ENCODE measurements around the gene INAFM2.

Gene INAFM2

GRCh38 chr15:40330368-40330836 is 6.9 kb downstream of the INAFM2 start:
- DNase-seq = no peak

GRCh38 chr15:40331026-40331425 is 7.5 kb downstream of the INAFM2 start:
- no peak for DNase-seq

GRCh38 chr15:40331637-40332036 is 8.1 kb downstream of the INAFM2 start:
- no peak for DNase-seq

- DNase-seq = no peak
Measured at GRCh38 chr15:40332113-40332781, 8.8 kb downstream of the INAFM2 start.

GRCh38 chr15:40333922-40334492 is 10.5 kb downstream of the INAFM2 start:
- DNase-seq = no peak

GRCh38 chr15:40334541-40334940 is 11.0 kb downstream of the INAFM2 start:
- DNase-seq = no peak

GRCh38 chr15:40334941-40335795 is 11.7 kb downstream of the INAFM2 start:
- DNase-seq = no peak

GRCh38 chr15:40335938-40336743 is 12.6 kb downstream of the INAFM2 start:
- no peak for DNase-seq

GRCh38 chr15:40336744-40337122 is 13.2 kb downstream of the INAFM2 start:
- DNase-seq = no peak

- no peak for DNase-seq
Measured at GRCh38 chr15:40337597-40337996, 14.1 kb downstream of the INAFM2 start.

GRCh38 chr15:40338041-40338657 is 14.7 kb downstream of the INAFM2 start:
- peak; percentile 75 for DNase-seq

- no peak for DNase-seq
Measured at GRCh38 chr15:40338921-40339620, 15.6 kb downstream of the INAFM2 start.

- DNase-seq = no peak
Measured at GRCh38 chr15:40339621-40339945, 16.1 kb downstream of the INAFM2 start.

GRCh38 chr15:40340038-40340739 is 16.7 kb downstream of the INAFM2 start:
- DNase-seq = no peak

- DNase-seq = no peak
Measured at GRCh38 chr15:40340740-40341400, 17.4 kb downstream of the INAFM2 start, which contains the start of gene CCDC9B. TSS of gene CCDC9B (minus strand) at chr15:40340939. CDS start at chr15:40340819, 120 bp downstream.

- DNase-seq = no peak
Measured at GRCh38 chr15:40342416-40343320, 19.2 kb downstream of the INAFM2 start.

- DNase-seq = no peak
Measured at GRCh38 chr15:40343512-40343911, 20.0 kb downstream of the INAFM2 start.

GRCh38 chr15:40344217-40344616 is 20.7 kb downstream of the INAFM2 start:
- no peak for DNase-seq

- DNase-seq = peak; percentile 70
Measured at GRCh38 chr15:40344631-40345120, 21.2 kb downstream of the INAFM2 start.
